Fibroblast of villous mesenchyme (primary cell): Measurements from ENCODE around the gene GINS1. TPM values are rescaled to one million over a fixed set of nuclear protein-coding genes. Genes with fewer than 3 reads are reported as not detected.
"Not testable (repeated sequence)": the region's sequence is repeated elsewhere in the genome, so short reads cannot be mapped to it uniquely, and the experiment has no call there.

Experiments used
- DNase-seq: peaks from one replicate; pipeline ENCODE4 v3.0.0-alpha.2; 2010; ENCODE audit warnings: low read depth
- H3K4me3 ChIP-seq: 2 replicates; pipeline ENCODE4 v1.5.1; 2011; ENCODE audit warnings: low read depth, mild to moderate bottlenecking, low read length
- CTCF ChIP-seq: IDR thresholded peaks from 2 replicates; pipeline ENCODE4 v1.5.1; 2012; ENCODE audit warnings: low read depth, mild to moderate bottlenecking, low read length; ENCODE audit not compliant: insufficient read depth
- total RNA-seq: library from RNA; depleted of rRNA; stranded (reverse); fragments of >200 nt; gene quantifications from 2 replicates; pipeline ENCODE4 v1.2.3, GENCODE V29; 2012

GINS1 gene
- total RNA-seq, 1 donor: 13.8 TPM

GRCh38 chr20:25399037-25399430 lies 8.4 kb upstream of the GINS1 start:
- DNase-seq: peak; percentile 82
- H3K4me3 ChIP-seq: no peak overlapping the region
- peak; percentile 60 for TF ChIP-seq CTCF

GRCh38 chr20:25400291-25400732 lies 7.2 kb upstream of the GINS1 start:
- not testable (repeated sequence) for H3K4me3 ChIP-seq

DNA sequence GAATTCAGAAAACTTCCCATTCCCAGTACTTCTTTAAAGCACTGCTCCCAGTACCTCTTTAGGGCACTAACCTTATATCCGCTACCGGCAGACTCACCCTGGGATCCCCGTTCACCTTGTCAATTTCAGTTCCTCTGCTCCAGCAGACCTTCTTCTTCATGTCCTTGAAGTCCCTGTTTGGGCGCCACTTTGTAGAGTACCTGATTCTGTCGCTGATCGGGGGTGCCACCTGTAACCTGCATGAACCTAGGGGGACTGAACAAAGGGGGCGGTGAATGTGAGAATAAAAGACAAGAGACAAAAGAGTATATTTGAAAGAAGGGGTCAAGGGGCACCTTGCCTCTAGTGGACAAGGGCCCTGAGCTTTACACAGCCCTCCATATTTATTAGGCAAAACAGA lies 4.9 kb upstream of the GINS1 start:
- H3K4me3 ChIP-seq: no peak overlapping the region
- no peak for DNase-seq
- no peak for TF ChIP-seq CTCF

More at GRCh38 chr20:25400291-25400732, 7.2 kb upstream of the GINS1 start:
- DNase-seq: not testable (repeated sequence)

- peak overlapping the region; percentile 88 for H3K4me3 ChIP-seq
- no peak for DNase-seq
- no peak for TF ChIP-seq CTCF
These were observed 686 bp downstream of the GINS1 start for GRCh38 chr20:25408170-25408547.

DNA sequence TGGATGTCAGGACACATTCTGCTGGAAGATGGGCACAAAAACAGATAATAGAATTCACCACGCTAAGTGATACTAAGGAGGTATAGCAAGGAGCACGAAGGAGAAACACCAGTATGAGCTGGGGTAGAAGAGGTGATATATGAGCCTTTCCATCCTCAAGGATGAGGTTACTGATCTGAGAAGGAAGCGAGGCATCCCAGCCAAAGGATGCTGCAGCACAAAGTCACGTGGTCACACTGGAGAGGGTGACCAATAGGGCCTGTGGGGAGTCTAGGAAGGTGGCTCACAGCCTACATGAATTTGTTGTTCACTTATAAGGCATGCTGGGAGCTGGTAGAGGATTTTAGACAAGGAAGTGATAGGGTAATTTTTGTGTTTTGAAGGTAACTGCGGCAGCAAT lies 1.4 kb downstream of the GINS1 start:
- no peak overlapping the region for H3K4me3 ChIP-seq
- TF ChIP-seq CTCF: no peak
- no peak for DNase-seq

- DNase-seq: peak; percentile 17
- no peak for TF ChIP-seq CTCF
These were observed 11.3 kb downstream of the GINS1 start for GRCh38 chr20:25418776-25419175.

GRCh38 chr20:25421102-25421501 lies 13.6 kb downstream of the GINS1 start:
- peak; percentile 27 for DNase-seq

More at GRCh38 chr20:25418776-25419175, 11.3 kb downstream of the GINS1 start:
- H3K4me3 ChIP-seq: no peak overlapping the region

More at GRCh38 chr20:25421102-25421501, 13.6 kb downstream of the GINS1 start:
- H3K4me3 ChIP-seq: no peak overlapping the region
- TF ChIP-seq CTCF: no peak
